ENCODE results near the gene PSMB5.
A peak's percentile ranks its signal among the peaks of the same experiment; 100 is the strongest.

The PSMB5 gene

DNA sequence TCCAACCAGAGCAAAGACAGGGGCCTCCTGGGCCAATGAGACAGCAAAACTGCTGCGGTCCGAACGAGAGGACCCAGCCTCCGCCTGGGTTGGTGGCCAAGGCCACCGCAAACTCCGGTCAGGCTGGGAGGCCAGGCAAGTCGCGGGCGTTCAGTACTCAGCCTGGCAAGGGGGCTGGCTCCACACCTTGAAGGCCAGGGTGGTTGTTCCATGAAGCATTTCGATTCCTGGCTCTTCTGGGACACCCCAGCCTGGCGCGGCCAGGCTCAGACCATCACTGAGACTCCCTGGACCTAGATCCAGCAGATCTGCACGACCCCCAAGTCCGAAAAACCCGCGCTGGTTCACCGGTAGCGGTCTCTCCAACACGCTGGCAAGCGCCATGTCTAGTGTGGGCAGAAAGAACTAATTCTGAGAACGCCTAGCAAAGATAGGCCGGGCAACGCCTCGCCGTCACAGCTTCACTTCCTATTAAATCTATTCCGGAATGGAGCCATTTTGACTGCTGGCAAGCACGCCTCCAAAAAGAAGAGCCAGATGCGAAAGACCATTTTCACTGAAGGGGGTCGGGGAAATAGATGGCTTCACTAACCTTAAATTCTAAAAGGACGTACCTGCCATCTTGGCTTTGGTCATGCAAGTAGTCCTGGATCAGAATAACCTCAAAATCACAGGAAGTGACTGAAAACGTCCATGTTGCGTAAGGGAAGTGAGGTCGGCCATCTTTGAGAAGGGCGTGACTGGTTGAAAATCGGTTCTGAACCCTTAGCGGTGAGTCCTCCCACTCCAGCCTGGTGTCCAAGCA, at the start of gene PSMB5:
PSMB5 (minus strand) TSS at position 403 of the 805 bp plus-strand sequence; CDS start at position 384, 19 bp downstream.
- Histone ChIP-seq H3K4me3 (ENCODE audit: low read length) (peak within 1 kb of the TSS; percentile 97), H3K36me3 (ENCODE audit: control insufficient read depth, insufficient read depth, low read length, severe bottlenecking) (peaks cover 27% of the 10 kb centered on the region), H3K9ac (ENCODE audit: low read length) (peak within 1 kb of the TSS; percentile 100), H3K27me3 (replicated peaks; ENCODE audit: control insufficient read depth, insufficient read depth, low read length) (no peaks in the 10 kb centered on the region), H3K9me3 (ENCODE audit: control insufficient read depth, low read length) (no peaks in the 10 kb centered on the region), H3K4me1 (ENCODE audit: control insufficient read depth, insufficient read depth, low read length) (peaks cover 14% of the 10 kb centered on the region)
- peak; percentile 97 for DNase-seq (ENCODE audit: low read depth)

DNA sequence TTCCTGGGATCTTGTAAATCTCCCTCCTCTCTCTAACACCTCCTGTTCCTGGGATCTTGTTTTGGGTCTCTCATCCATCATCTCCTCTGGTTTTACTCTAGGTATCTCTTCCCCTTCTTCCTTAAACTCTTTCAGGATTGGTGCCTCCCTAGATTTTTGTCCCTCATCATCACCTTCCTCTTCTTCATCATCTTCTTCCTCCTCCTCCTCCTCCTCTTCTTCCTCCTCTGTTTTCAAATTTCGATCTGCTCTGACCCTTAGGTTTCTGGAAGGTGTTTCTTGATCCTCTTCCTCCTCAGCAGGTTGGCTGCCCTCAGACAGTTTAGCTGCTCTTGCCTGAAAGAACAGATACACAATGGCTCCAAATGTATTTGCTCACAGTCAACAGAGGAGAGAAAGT, 45.8 kb upstream of the PSMB5 start:
- peak overlapping the region; percentile 78 for H3K9ac ChIP-seq (ENCODE audit: low read length)
- H3K4me1 ChIP-seq (ENCODE audit: control insufficient read depth, insufficient read depth, low read length), result peaks cover 71% of the 10 kb centered on the region
- H3K36me3 ChIP-seq (ENCODE audit: control insufficient read depth, insufficient read depth, low read length, severe bottlenecking), result peaks cover 82% of the 10 kb centered on the region
- H3K9me3 ChIP-seq (ENCODE audit: control insufficient read depth, low read length), result no peaks in the 10 kb centered on the region
- no peaks in the 10 kb centered on the region for H3K27me3 ChIP-seq (replicated peaks; ENCODE audit: control insufficient read depth, insufficient read depth, low read length)
- no peak overlapping the region for H3K4me3 ChIP-seq (ENCODE audit: low read length)
- no peak for DNase-seq (ENCODE audit: low read depth)

DNA sequence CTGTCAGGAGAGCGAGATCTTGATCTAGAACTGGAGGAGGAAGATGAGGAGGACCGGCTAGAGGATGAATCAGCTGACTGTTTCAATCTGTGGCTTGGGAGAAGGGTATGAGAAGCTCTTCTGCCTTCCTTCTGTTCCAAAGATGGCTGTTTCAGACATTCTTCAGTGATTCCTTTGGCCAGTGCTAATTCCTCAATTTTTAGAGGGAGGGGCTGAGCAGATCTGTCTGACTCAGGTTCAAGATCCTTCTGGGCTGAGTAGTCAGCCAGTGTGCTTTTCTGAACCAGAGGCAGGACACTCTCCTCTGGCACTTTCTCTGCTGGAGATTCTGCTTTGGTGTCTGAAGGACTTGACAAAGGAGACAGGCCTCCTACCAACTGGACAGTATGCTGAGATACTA, 45.0 kb upstream of the PSMB5 start:
- Histone ChIP-seq H3K36me3 (ENCODE audit: control insufficient read depth, insufficient read depth, low read length, severe bottlenecking) (peaks cover 82% of the 10 kb centered on the region), H3K9ac (ENCODE audit: low read length) (peak overlapping the region; percentile 78), H3K4me3 (ENCODE audit: low read length) (peak overlapping the region; percentile 23), H3K27me3 (replicated peaks; ENCODE audit: control insufficient read depth, insufficient read depth, low read length) (no peaks in the 10 kb centered on the region), H3K9me3 (ENCODE audit: control insufficient read depth, low read length) (no peaks in the 10 kb centered on the region), H3K4me1 (ENCODE audit: control insufficient read depth, insufficient read depth, low read length) (peaks cover 69% of the 10 kb centered on the region)
- DNase-seq (ENCODE audit: low read depth), result peak; percentile 28

DNA sequence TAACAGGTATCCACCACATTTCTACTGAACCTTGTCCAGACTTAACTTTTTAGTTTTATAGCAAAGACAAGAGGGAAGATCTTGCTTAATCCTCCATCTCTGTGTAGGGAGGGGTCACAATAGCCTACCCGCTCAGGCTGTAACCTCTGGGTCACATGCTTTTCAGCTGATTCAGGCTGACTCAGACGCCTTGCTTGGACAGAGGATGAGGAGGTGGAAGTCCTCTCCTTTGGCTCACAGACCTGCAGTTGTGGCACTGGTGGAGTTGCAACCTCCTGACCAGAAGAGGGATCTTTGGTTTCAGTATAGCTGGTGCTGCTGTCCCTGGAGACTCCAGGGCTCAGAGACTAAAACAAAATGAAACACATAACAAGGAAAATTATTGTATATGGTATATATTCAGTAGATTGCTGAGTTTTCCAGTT, 44.0 kb upstream of the PSMB5 start:
- peaks cover 67% of the 10 kb centered on the region for H3K4me1 ChIP-seq (ENCODE audit: control insufficient read depth, insufficient read depth, low read length)
- H3K36me3 ChIP-seq (ENCODE audit: control insufficient read depth, insufficient read depth, low read length, severe bottlenecking), result peaks cover 88% of the 10 kb centered on the region
- H3K9ac ChIP-seq (ENCODE audit: low read length), result peak overlapping the region; percentile 88
- H3K27me3 ChIP-seq (replicated peaks; ENCODE audit: control insufficient read depth, insufficient read depth, low read length), result no peaks in the 10 kb centered on the region
- H3K4me3 ChIP-seq (ENCODE audit: low read length), result peak overlapping the region; percentile 23
- no peaks in the 10 kb centered on the region for H3K9me3 ChIP-seq (ENCODE audit: control insufficient read depth, low read length)
- DNase-seq (ENCODE audit: low read depth), result peak; percentile 93

DNA sequence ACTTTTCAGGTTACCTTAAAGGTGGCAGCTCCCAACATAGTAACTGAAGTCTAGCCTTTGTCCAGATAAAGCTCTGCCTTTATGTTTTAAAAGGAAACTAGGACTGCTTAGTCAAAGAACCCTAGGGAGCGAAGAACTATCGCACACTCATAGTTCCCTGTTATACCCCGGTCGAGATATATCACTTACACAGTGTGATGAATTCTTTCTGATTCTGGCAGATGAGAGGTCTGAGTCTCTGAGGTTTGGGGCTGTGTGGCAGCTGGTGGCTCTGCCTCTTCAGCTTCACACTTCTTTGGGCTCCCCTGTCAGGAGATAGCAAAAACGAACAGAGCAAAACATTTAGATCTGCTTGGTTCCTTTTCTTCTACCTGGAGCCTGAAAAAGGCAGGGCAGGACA, 43.3 kb upstream of the PSMB5 start:
- peak overlapping the region; percentile 9 for H3K4me3 ChIP-seq (ENCODE audit: low read length)
- DNase-seq (ENCODE audit: low read depth), result no peak
- H3K36me3 ChIP-seq (ENCODE audit: control insufficient read depth, insufficient read depth, low read length, severe bottlenecking), result peaks cover 89% of the 10 kb centered on the region
- peaks cover 68% of the 10 kb centered on the region for H3K4me1 ChIP-seq (ENCODE audit: control insufficient read depth, insufficient read depth, low read length)
- H3K27me3 ChIP-seq (replicated peaks; ENCODE audit: control insufficient read depth, insufficient read depth, low read length), result no peaks in the 10 kb centered on the region
- H3K9me3 ChIP-seq (ENCODE audit: control insufficient read depth, low read length), result no peaks in the 10 kb centered on the region
- H3K9ac ChIP-seq (ENCODE audit: low read length), result peak overlapping the region; percentile 88

DNA sequence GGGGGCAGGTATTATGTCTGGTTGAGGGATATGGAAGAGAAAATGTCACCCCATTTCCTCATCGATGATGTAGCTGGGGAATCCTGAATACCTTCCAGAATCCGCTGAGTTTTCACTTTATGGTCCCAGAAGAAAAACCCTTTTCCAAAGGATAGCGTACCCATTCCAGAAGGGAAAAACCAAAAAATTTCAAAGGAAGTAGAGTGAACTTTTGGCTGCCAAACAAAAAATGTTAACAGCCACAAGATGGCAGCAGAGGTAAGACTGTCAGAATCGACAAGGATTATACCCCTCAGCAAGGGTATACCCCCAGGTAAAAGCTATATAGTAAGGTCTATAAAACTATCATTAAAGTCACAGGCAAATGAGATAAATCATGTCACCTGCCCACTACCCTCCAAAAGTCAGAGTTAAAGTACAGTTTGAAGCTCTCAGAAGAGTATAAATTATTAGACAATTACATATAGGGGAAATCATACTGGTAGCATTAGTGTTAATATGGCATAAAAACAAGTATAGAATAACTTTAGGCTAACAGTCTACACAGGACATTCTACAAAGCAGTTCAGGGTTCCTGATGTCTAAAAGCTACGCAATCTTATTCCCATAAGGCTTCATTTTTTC, 42.2 kb upstream of the PSMB5 start:
- Histone ChIP-seq H3K36me3 (ENCODE audit: control insufficient read depth, insufficient read depth, low read length, severe bottlenecking) (peaks cover 92% of the 10 kb centered on the region), H3K9ac (ENCODE audit: low read length) (peak overlapping the region; percentile 88), H3K27me3 (replicated peaks; ENCODE audit: control insufficient read depth, insufficient read depth, low read length) (no peaks in the 10 kb centered on the region), H3K9me3 (ENCODE audit: control insufficient read depth, low read length) (no peaks in the 10 kb centered on the region), H3K4me3 (ENCODE audit: low read length) (peak overlapping the region; percentile 46), H3K4me1 (ENCODE audit: control insufficient read depth, insufficient read depth, low read length) (peaks cover 73% of the 10 kb centered on the region)
- DNase-seq (ENCODE audit: low read depth), result peak; percentile 72

DNA sequence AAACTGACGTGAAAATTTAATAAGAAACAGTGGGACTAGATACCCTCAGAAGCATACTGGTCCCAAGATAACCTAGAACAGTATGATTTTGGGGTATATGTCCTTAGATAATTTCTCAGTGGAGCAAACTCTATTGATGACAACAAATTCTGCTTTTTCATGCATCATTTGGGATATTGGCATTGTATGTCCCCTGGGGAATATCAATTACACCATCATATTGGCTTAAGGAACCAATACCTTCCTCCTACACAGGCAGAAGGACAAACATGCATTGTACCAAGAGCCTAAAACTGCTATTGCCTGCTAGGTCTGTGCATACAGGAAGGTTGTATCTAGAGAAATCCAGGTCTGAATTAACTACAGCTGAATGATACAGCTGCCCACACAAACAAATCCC, 40.2 kb upstream of the PSMB5 start:
- DNase-seq (ENCODE audit: low read depth), result no peak
- peak overlapping the region; percentile 39 for H3K9ac ChIP-seq (ENCODE audit: low read length)
- peaks cover 73% of the 10 kb centered on the region for H3K36me3 ChIP-seq (ENCODE audit: control insufficient read depth, insufficient read depth, low read length, severe bottlenecking)
- no peak overlapping the region for H3K4me3 ChIP-seq (ENCODE audit: low read length)
- H3K4me1 ChIP-seq (ENCODE audit: control insufficient read depth, insufficient read depth, low read length), result peaks cover 69% of the 10 kb centered on the region
- H3K27me3 ChIP-seq (replicated peaks; ENCODE audit: control insufficient read depth, insufficient read depth, low read length), result no peaks in the 10 kb centered on the region
- H3K9me3 ChIP-seq (ENCODE audit: control insufficient read depth, low read length), result no peaks in the 10 kb centered on the region

DNA sequence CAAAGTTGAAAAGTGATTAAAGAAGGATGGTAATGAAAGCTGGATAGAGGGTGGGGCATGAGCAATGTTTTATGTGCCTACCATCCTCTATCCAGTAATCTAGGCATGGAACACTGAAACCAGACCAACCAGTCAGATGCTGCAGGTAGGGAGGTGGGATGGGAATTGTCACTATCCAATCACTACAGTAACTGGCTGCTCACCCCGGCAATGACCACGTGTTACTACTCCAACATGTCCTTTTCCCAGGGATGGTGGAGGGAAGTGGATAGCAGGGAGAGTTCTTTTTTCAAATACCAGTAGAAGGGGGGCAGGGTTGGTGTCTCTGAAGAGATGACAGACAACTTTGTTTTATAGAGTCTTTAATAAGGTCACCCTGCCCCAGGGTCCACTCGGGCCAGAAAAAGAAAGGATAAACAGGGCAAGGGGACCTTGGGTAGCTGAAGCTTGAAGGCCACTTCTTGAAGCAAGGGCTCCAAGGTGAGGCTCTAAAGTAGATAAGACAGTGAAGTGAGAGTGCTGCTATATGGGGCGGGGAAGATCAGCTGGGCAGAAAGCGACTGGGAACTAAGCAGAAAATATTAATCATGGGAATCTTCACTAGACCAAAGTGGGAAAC, 37.3 kb upstream of the PSMB5 start:
- H3K9me3 ChIP-seq (ENCODE audit: control insufficient read depth, low read length), result no peaks in the 10 kb centered on the region
- H3K4me1 ChIP-seq (ENCODE audit: control insufficient read depth, insufficient read depth, low read length), result peaks cover 63% of the 10 kb centered on the region
- H3K4me3 ChIP-seq (ENCODE audit: low read length), result peak overlapping the region; percentile 95
- H3K36me3 ChIP-seq (ENCODE audit: control insufficient read depth, insufficient read depth, low read length, severe bottlenecking), result peaks cover 72% of the 10 kb centered on the region
- H3K9ac ChIP-seq (ENCODE audit: low read length), result peak overlapping the region; percentile 99
- no peaks in the 10 kb centered on the region for H3K27me3 ChIP-seq (replicated peaks; ENCODE audit: control insufficient read depth, insufficient read depth, low read length)
- no peak for DNase-seq (ENCODE audit: low read depth)

DNA sequence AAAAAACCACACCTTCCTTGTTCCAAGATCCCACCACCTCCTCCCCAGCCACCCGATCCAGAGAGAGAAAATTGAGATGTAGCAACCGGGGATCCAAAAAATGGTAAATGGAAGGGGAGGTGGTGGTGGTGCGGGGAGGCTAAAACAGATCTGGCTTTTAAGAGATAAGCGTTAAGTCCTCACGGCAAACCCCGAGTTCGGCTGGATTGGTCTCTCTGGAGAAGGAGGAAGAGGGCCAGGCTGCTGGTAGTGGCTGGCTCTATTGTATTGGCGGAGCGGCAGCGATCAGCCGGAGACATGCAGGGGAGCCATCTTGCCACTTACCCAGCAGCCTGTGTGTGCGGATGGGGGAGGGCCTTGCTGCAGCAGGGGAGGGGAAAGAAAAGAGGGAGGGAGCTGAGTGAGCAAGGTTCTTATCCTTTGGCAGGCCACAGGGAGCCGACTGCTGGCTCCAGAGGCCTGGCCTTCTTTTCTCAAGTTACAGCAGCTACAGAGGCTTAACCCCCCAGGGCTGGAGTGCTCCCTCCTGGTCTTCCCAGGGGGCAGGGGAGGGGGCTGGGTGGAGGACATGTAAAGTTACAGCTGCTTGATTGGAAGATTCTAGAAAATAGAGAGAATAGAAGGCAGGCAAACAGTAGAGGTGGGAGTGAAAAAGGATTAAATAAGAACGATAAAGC, 36.7 kb upstream of the PSMB5 start:
- peak; percentile 96 for DNase-seq (ENCODE audit: low read depth)
- Histone ChIP-seq H3K9me3 (ENCODE audit: control insufficient read depth, low read length) (no peaks in the 10 kb centered on the region), H3K36me3 (ENCODE audit: control insufficient read depth, insufficient read depth, low read length, severe bottlenecking) (peaks cover 70% of the 10 kb centered on the region), H3K4me3 (ENCODE audit: low read length) (peak overlapping the region; percentile 95), H3K9ac (ENCODE audit: low read length) (peak overlapping the region; percentile 99), H3K27me3 (replicated peaks; ENCODE audit: control insufficient read depth, insufficient read depth, low read length) (no peaks in the 10 kb centered on the region), H3K4me1 (ENCODE audit: control insufficient read depth, insufficient read depth, low read length) (peaks cover 62% of the 10 kb centered on the region)

DNA sequence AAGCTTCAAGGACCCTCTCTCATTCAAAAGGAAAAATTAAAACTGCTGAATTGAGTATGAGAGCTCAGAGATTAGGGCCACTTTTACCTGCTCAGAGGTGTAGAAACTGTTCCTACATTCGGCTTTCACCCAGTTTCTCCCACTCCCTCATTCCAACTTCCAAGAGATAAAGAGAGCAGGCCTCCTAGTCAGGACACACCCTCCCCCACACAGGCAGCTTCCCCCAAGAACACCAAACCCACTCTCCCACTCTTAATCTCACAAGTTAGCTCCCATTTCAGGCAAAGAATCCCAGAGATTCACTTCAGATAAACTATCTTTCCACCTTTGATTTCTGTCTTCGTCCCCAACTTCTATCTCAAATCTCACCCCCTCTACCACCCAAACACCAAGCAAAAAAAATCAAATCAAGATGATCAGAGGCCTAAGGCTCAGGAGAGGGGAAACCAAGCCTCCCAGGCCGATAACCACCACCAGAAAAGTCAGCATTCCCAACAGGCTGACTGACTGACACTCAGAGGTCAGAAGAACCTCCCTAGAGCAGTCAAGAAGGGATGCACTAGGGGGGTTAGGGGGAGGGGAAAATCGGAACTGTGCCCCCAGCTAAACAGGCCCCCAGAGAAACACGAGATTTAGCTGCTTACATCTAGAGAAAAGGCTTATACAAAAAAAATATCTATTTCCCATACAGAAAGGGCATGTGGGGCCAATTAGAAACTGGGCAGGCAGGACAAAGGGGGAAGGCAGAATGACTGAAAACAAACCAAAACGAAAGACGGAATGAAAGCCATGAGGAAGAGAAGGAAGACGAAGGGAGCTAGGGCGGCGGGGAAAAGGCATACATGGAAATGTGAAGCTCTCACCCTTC, 35.8 kb upstream of the PSMB5 start:
- peak overlapping the region; percentile 95 for H3K4me3 ChIP-seq (ENCODE audit: low read length)
- peak; percentile 49 for DNase-seq (ENCODE audit: low read depth)
- H3K9me3 ChIP-seq (ENCODE audit: control insufficient read depth, low read length), result no peaks in the 10 kb centered on the region
- peaks cover 61% of the 10 kb centered on the region for H3K4me1 ChIP-seq (ENCODE audit: control insufficient read depth, insufficient read depth, low read length)
- peak overlapping the region; percentile 99 for H3K9ac ChIP-seq (ENCODE audit: low read length)
- H3K27me3 ChIP-seq (replicated peaks; ENCODE audit: control insufficient read depth, insufficient read depth, low read length), result no peaks in the 10 kb centered on the region
- H3K36me3 ChIP-seq (ENCODE audit: control insufficient read depth, insufficient read depth, low read length, severe bottlenecking), result peaks cover 70% of the 10 kb centered on the region
